GM19099 (cell line): ENCODE results near the gene RALB.

Source experiments
- POLR2A ChIP-seq: IDR thresholded peaks from 3 replicates; pipeline ENCODE4 v1.6.1; 2011; ENCODE audit warnings: low read depth; ENCODE audit not compliant: insufficient read length; ENCODE audit errors: extremely low read depth

RALB gene

GRCh38 chr2:120336749-120337148 is 84.1 kb downstream of the RALB start:
- TF ChIP-seq POLR2A, result no peak

GRCh38 chr2:120338015-120338414 is 85.4 kb downstream of the RALB start:
- TF ChIP-seq POLR2A, result no peak

DNA sequence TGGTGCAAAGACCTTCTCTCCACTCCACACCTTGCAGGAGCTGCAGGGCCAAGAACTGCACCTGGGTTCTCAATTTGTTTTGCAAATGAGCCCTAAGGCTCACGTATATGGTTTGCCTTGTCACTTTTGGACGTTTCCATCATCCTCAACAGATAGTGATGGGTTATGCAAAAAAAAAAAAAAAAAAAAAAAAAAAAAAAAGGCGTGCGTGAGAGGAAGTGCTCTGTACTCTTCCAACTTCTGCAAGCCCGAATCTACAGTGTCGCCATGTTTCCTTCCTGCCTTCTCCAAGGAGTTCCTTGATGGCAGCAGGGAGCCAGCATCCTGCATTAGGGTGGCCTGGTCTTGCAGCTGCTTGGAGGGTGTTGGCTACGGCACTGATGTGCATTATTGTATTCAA is 89.3 kb downstream of the RALB start:
- TF ChIP-seq POLR2A, result no peak

DNA sequence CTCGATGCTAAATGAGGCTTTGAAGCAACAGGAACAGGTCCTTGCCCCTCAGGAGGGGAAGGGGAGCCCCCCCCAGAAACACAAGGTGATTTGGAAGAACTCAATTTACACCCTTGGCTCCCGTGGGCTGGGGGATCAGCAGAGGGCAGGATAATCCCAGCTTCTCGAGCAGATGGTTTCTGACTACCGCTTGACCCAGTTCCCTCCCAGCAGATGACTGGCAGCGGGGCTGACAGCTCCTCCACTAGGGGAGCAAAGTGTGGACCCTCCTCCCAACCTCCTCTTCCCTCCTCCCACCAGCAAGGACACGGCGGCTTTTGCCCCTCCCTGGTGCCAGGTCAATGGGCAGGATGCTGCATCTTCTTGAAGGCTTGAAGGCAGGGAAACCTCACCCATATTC is 89.8 kb downstream of the RALB start:
- TF ChIP-seq POLR2A, result no peak

DNA sequence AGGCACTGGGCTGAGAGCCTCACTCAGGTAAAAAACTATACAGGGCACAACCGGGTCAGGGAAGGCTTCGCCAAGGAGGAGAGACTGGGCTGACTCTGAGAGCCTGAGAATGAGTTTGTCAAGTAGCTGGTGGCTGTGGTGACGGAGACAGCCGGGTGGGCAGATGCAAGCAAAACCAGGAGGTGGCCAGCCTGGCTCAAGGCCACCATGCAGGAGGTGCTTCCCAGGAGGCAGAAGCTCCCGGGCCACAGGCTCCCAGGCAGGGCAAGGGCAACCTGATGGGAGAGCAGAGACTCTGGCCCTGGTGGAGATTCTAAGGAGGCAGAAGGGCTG is 90.4 kb downstream of the RALB start:
- no peak for TF ChIP-seq POLR2A

DNA sequence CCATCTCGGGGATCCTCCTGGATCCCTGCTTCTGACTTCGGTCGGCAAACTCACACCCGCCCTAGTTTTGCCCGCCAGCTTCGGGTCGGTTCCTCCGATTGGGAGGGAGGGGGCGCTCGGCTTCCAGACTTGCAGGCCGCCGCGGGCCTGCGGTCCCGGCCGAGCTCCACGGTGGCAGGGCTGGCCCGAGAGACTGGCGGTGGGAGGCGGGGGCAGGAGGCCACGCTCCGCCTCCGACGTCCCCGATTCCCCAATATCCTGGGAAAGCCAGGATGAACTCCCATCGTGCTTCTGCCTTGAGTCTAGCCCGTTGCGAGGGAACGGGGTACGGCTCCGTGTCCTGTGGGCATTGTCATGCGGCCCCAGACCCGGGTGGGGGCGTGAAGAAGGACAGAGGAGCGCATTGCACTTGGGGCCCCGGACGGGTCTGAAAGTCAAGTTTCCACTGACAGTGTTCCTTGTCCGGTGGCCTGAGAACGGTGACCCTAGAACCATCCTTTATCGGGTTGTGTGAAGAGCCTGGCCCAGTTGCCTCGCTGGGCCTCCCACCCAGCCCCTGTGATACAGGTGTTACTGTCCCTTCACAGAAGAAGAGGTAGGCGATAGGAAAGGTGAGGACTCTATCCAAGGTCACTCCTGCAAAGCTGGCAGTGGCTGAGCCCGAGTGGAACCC is 90.9 kb downstream of the RALB start:
- no peak for TF ChIP-seq POLR2A
